ENCODE data around the gene DNMBP. TPM values are rescaled to one million over a fixed set of nuclear protein-coding genes. Genes with fewer than 3 reads are reported as not detected.

Gene DNMBP
- total RNA-seq, 1 experiment from 2014 or later: 39.3 TPM

- no peak for DNase-seq (ENCODE audit: low read depth, low spot score)
- Histone ChIP-seq H3K36me3 (ENCODE audit: control insufficient read depth, insufficient read depth, low read length) (no peaks in the 10 kb centered on the region), H3K4me3 (ENCODE audit: low read depth in 2 of 2, low read length in 2 of 2) (no peak overlapping the region), H3K9me3 (ENCODE audit: control insufficient read depth, insufficient read depth, low read depth, low read length) (no peaks in the 10 kb centered on the region), H3K27ac (ENCODE audit: low read length) (no peak overlapping the region), H3K27me3 (ENCODE audit: control insufficient read depth, insufficient read depth, low read length) (no peaks in the 10 kb centered on the region), H3K4me1 (ENCODE audit: control insufficient read depth, insufficient read depth, low read length) (peaks cover 13% of the 10 kb centered on the region; the same call in 1 of the 2 replicates)
- ChIA-PET POLR2A (no interaction called here), CTCF (no interaction called here)
- TF ChIP-seq TCF7L2 (IDR thresholded peaks at IDR 0.05; ENCODE audit: low read depth, low read length) (no peak), POLR2AphosphoS5 (IDR thresholded peaks at IDR 0.05; ENCODE audit: low read depth, low read length) (no peak), REST (IDR thresholded peaks at IDR 0.05; ENCODE audit: insufficient read depth in 1 of 2, low read depth in 2 of 2, low read length in 1 of 2) (no peak), SIN3A (IDR thresholded peaks at IDR 0.05; ENCODE audit: borderline replicate concordance, insufficient read depth, low read depth, low read length) (no peak), CTCF (IDR thresholded peaks at IDR 0.05) (no peak)
- ATAC-seq: peak; percentile 46; the same call in 1 of the 2 replicates
- in situ Hi-C loops (cut with HindIII; ENCODE audit: low pct_unique_long_range_greater_than_20kb, low sequenced_read_pairs): no loop called here
- no TSS peak for BruUV-seq (replicated peaks)
- intact Hi-C loops (cut with micrococcal nuclease; ENCODE audit: unreplicated experiment): no loop called here
These were observed 24.1 kb upstream of the DNMBP start for GRCh38 chr10:100033766-100034418.

- Histone ChIP-seq H3K4me1 (ENCODE audit: control insufficient read depth, insufficient read depth, low read length) (no peaks in the 10 kb centered on the region), H3K9me3 (ENCODE audit: control insufficient read depth, insufficient read depth, low read depth, low read length) (no peaks in the 10 kb centered on the region), H3K4me3 (ENCODE audit: low read depth in 2 of 2, low read length in 2 of 2) (no peak overlapping the region), H3K27me3 (ENCODE audit: control insufficient read depth, insufficient read depth, low read length) (no peaks in the 10 kb centered on the region), H3K27ac (ENCODE audit: low read length) (no peak overlapping the region), H3K36me3 (ENCODE audit: control insufficient read depth, insufficient read depth, low read length) (no peaks in the 10 kb centered on the region)
- in situ Hi-C loops (cut with HindIII; ENCODE audit: low pct_unique_long_range_greater_than_20kb, low sequenced_read_pairs): no loop called here
- no peak for ATAC-seq
- no peak for DNase-seq (ENCODE audit: low read depth, low spot score)
- ChIA-PET POLR2A (no interaction called here), CTCF (no interaction called here)
- TF ChIP-seq POLR2AphosphoS5 (IDR thresholded peaks at IDR 0.05; ENCODE audit: low read depth, low read length): no peak
- TF ChIP-seq TCF7L2 (IDR thresholded peaks at IDR 0.05; ENCODE audit: low read depth, low read length): no peak
- TF ChIP-seq CTCF (IDR thresholded peaks at IDR 0.05): no peak
- TF ChIP-seq SIN3A (IDR thresholded peaks at IDR 0.05; ENCODE audit: borderline replicate concordance, insufficient read depth, low read depth, low read length): no peak
- no peak for TF ChIP-seq REST (IDR thresholded peaks at IDR 0.05; ENCODE audit: insufficient read depth in 1 of 2, low read depth in 2 of 2, low read length in 1 of 2)
- intact Hi-C loops (cut with micrococcal nuclease; ENCODE audit: unreplicated experiment): no loop called here
- no TSS peak for BruUV-seq (replicated peaks)
These were observed 17.7 kb upstream of the DNMBP start for GRCh38 chr10:100027416-100027815.

Measured in Panc1 (cell line).